ENCODE results near the gene KSR2. TPM values are rescaled to one million over a fixed set of nuclear protein-coding genes. Genes with fewer than 3 reads are reported as not detected.
"Not testable (repeated sequence)": the region's sequence is repeated elsewhere in the genome, so short reads cannot be mapped to it uniquely, and the experiment has no call there.

Gene KSR2
- total RNA-seq, 2 donors from 2014 or later, result 0.07 TPM; not detected in 1

DNA sequence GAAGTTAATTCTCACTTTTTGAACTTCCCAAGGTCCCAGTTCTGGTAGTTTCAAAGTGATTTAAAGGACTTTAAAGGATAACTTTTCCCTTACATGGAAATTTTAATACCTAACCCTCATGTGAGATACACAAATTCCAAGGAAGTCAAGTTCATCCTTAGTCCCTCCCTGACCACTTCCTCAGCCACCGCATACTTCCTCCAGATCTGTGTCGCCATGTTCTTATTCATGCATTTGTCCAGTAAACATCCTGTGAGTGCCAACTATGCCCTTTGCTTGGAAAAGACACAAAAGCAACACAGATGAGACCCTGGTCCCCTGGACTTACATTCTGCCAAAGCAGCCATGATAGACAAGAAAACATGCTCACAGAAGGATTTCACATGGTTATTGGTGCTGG, 206.6 kb downstream of the KSR2 start:
- no peaks in the 10 kb centered on the region for H3K36me3 ChIP-seq
- no peak overlapping the region for H3K27ac ChIP-seq
- no peaks in the 10 kb centered on the region for H3K27me3 ChIP-seq (replicated peaks; ENCODE audit: insufficient read depth)
- no peak overlapping the region for H3K4me3 ChIP-seq
- ATAC-seq (ENCODE audit: insufficient number of reproducible peaks, low FRiP score, low read depth) (no peak), DNase-seq (ENCODE audit: low spot score) (no peak)
- H3K4me1 ChIP-seq (ENCODE audit: control insufficient read depth in 1 of 2, low read depth in 2 of 2), result no peaks in the 10 kb centered on the region
- H3K9me3 ChIP-seq, result peaks cover 2% of the 10 kb centered on the region
- TF ChIP-seq, protein P1, sequence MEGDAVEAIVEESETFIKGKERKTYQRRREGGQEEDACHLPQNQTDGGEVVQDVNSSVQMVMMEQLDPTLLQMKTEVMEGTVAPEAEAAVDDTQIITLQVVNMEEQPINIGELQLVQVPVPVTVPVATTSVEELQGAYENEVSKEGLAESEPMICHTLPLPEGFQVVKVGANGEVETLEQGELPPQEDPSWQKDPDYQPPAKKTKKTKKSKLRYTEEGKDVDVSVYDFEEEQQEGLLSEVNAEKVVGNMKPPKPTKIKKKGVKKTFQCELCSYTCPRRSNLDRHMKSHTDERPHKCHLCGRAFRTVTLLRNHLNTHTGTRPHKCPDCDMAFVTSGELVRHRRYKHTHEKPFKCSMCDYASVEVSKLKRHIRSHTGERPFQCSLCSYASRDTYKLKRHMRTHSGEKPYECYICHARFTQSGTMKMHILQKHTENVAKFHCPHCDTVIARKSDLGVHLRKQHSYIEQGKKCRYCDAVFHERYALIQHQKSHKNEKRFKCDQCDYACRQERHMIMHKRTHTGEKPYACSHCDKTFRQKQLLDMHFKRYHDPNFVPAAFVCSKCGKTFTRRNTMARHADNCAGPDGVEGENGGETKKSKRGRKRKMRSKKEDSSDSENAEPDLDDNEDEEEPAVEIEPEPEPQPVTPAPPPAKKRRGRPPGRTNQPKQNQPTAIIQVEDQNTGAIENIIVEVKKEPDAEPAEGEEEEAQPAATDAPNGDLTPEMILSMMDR (IDR thresholded peaks at IDR 0.05), result no peak

DNA sequence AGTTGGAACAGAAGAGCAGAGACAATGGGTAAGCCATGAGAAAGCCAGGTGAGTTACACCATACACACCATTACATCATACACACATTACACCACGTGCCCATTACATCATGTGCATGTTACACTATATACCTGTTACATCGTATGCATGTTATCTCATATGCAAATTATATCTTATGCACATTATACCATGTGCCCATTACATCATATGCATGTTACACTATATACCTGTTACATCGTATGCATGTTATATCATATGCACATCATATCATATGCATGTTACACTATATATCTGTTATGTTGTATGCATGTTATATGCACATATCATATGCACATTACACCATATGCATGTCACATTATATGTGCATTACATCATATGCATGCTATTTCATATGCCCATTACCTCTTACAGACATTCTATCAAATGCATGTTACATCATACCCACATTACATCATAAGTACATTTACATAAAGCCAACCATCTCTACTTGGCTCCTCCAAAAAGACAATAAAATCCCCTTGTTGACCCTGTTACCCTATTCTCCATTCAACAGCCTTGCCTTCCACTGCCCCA, 207.2 kb downstream of the KSR2 start:
- Histone ChIP-seq H3K27ac (no peak overlapping the region), H3K27me3 (replicated peaks; ENCODE audit: insufficient read depth) (no peaks in the 10 kb centered on the region), H3K36me3 (no peaks in the 10 kb centered on the region), H3K4me3 (no peak overlapping the region), H3K4me1 (ENCODE audit: control insufficient read depth in 1 of 2, low read depth in 2 of 2) (no peaks in the 10 kb centered on the region), H3K9me3 (peaks cover 2% of the 10 kb centered on the region)
- DNase-seq (ENCODE audit: low spot score), result no peak
- TF ChIP-seq, protein P1 (IDR thresholded peaks at IDR 0.05), result no peak
- ATAC-seq (ENCODE audit: insufficient number of reproducible peaks, low FRiP score, low read depth), result no peak

DNA sequence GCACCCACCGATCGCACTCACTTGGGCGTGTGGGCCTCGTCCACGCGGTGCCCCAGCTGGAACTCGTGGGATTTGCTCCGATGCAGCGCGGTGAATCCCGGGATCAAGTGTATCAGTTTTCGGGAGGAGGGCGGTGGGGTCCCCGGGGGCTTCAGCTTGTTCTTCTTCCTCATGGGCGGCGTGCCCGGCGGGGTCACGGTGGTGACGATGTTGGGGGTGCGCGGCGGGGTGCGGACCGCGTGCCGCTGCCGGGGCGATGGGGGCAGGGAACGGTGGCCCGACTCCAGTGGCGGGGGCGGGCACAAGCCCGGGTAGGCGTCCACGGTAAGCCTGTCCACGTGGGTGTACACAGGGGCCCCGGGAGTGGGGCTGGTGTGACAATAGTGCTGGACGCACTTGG, 207.8 kb downstream of the KSR2 start:
- no peak for DNase-seq (ENCODE audit: low spot score)

DNA sequence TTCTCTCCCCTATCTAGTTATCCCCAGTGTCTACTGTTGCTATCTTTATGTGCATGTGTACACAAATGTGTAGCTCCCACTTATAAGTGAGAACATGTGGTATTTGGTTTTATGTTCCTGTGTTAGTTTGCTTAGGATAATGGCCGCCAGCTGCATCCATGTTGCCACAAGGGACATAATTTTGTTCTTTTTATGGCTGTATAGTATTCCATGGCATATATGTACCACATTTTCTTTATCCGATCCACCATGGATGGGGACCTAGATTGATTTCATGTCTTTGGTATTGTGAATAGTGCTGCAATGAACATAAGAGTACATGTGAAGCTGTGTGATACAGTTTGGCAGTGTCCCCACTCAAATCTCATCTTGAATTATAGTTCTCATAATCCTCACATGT, 218.1 kb downstream of the KSR2 start:
- no peaks in the 10 kb centered on the region for H3K27me3 ChIP-seq (replicated peaks; ENCODE audit: insufficient read depth)
- no peaks in the 10 kb centered on the region for H3K4me1 ChIP-seq (ENCODE audit: control insufficient read depth in 1 of 2, low read depth in 2 of 2)
- no peak overlapping the region for H3K4me3 ChIP-seq
- no peak overlapping the region for H3K27ac ChIP-seq
- TF ChIP-seq, protein P1 (IDR thresholded peaks at IDR 0.05), result no peak
- DNase-seq (ENCODE audit: low spot score), result no peak
- no peaks in the 10 kb centered on the region for H3K9me3 ChIP-seq
- no peak for ATAC-seq (ENCODE audit: insufficient number of reproducible peaks, low FRiP score, low read depth)
- no peaks in the 10 kb centered on the region for H3K36me3 ChIP-seq

More for the DNA sequence above, 207.8 kb downstream of the KSR2 start:
- H3K27me3 ChIP-seq (replicated peaks; ENCODE audit: insufficient read depth), result no peaks in the 10 kb centered on the region
- H3K4me1 ChIP-seq (ENCODE audit: control insufficient read depth in 1 of 2, low read depth in 2 of 2), result no peaks in the 10 kb centered on the region
- no peaks in the 10 kb centered on the region for H3K36me3 ChIP-seq
- no peak overlapping the region for H3K27ac ChIP-seq
- no peaks in the 10 kb centered on the region for H3K9me3 ChIP-seq
- no peak overlapping the region for H3K4me3 ChIP-seq
- TF ChIP-seq, protein P1 (IDR thresholded peaks at IDR 0.05), result no peak
- ATAC-seq (ENCODE audit: insufficient number of reproducible peaks, low FRiP score, low read depth), result no peak

DNA sequence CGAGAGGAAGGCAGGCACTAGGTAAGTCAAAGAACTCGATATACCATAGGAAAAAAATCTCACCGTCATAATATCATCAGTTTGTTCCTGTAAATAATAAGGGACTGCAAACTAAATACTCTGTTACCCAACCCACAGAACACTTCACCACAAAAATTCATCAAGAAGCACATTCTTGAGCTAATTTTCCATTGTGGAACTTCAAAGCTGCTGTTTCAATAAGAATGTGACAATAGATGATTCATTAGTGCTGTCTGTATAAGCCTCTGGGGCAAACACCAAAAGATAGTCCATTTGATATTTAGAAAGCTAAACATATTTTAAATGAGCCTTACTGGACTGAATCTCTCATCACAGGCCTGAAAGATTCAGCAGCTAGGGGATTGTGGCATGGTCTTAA, 219.4 kb downstream of the KSR2 start:
- Histone ChIP-seq H3K4me3 (no peak overlapping the region), H3K36me3 (no peaks in the 10 kb centered on the region)
- no peak for DNase-seq (ENCODE audit: low spot score)

DNA sequence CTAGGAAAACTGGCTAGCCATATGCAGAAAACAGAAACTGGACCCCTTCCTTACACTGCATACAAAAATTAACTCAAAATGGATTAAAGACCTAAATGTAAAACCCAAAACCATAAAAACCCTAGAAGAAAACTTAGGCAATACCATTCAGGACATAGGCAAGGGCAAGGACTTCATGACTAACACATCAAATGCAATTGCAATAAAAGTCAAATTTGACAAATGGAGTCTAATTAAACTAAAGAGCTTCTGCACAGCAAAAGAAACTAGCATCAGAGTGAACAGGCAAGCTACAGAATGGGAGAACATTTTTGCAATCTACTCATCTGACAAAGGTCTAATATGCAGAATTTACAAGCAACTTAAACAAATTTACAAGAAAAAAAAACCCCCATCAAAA, 222.4 kb downstream of the KSR2 start:
- ATAC-seq (ENCODE audit: insufficient number of reproducible peaks, low FRiP score, low read depth); H3K27ac ChIP-seq; H3K9me3 ChIP-seq; DNase-seq (ENCODE audit: low spot score); H3K4me3 ChIP-seq; H3K36me3 ChIP-seq; H3K4me1 ChIP-seq (ENCODE audit: control insufficient read depth in 1 of 2, low read depth in 2 of 2); H3K27me3 ChIP-seq (replicated peaks; ENCODE audit: insufficient read depth): not testable (repeated sequence)

More for the DNA sequence above, 219.4 kb downstream of the KSR2 start:
- no peak for ATAC-seq (ENCODE audit: insufficient number of reproducible peaks, low FRiP score, low read depth)
- no peak overlapping the region for H3K27ac ChIP-seq
- no peaks in the 10 kb centered on the region for H3K27me3 ChIP-seq (replicated peaks; ENCODE audit: insufficient read depth)
- TF ChIP-seq, protein P1 (IDR thresholded peaks at IDR 0.05), result no peak
- no peaks in the 10 kb centered on the region for H3K9me3 ChIP-seq
- H3K4me1 ChIP-seq (ENCODE audit: control insufficient read depth in 1 of 2, low read depth in 2 of 2), result no peaks in the 10 kb centered on the region
